PC-9 (cell line): ENCODE data around the gene TRIML1.

Source experiments
- EZH2 ChIP-seq: fragments of 200-600 bp; sonication (generic); IDR thresholded peaks from 2 replicates; pipeline ENCODE4 v1.8.0; 2017; ENCODE audit warnings: antibody characterized with exemption, low read depth
- TF ChIP-seq, protein P1 (sequence below): fragments of 200-600 bp; sonication (generic); conservative IDR thresholded peaks from 2 replicates; pipeline ENCODE4 v1.6.1; 2017; ENCODE audit warnings: mixed run types, antibody characterized with exemption, mild to moderate bottlenecking, moderate library complexity

DNA sequence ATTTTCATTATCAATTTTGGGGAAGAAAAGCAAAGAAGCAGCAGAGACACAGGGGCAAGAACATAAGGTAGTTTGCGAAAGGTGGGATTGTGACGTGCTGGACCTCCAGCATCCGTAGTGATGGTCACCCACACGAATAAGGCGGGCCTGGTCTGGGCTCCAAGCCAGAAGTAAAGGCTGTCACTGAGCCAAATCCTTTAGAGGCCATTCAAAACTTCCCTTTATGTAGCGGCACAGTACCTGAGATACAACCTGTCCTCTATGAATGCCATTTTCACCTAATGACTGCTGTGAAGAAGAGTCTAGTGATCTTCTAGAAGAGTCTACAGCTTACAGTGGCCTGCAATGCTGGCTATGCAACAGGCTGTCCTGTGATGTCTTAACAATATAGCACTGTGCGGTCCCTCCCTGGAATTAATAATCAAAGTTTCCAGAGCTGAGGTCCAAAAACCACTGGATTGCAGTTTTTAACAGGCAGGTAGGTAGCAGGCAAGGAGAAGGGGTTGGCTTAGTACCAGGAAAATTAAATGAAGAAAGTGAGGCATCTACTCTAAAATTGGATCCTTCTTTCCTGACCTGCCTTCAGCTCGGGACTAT is 56.2 kb downstream of the TRIML1 start:
- TF ChIP-seq, protein P1, sequence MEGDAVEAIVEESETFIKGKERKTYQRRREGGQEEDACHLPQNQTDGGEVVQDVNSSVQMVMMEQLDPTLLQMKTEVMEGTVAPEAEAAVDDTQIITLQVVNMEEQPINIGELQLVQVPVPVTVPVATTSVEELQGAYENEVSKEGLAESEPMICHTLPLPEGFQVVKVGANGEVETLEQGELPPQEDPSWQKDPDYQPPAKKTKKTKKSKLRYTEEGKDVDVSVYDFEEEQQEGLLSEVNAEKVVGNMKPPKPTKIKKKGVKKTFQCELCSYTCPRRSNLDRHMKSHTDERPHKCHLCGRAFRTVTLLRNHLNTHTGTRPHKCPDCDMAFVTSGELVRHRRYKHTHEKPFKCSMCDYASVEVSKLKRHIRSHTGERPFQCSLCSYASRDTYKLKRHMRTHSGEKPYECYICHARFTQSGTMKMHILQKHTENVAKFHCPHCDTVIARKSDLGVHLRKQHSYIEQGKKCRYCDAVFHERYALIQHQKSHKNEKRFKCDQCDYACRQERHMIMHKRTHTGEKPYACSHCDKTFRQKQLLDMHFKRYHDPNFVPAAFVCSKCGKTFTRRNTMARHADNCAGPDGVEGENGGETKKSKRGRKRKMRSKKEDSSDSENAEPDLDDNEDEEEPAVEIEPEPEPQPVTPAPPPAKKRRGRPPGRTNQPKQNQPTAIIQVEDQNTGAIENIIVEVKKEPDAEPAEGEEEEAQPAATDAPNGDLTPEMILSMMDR: no peak
- TF ChIP-seq EZH2: no peak
